Islet of Langerhans (tissue), 1 donor: ENCODE measurements around the gene PCDH11Y.
A peak's percentile ranks its signal among the peaks of the same experiment; 100 is the strongest.
"Not testable (repeated sequence)": the region's sequence is repeated elsewhere in the genome, so short reads cannot be mapped to it uniquely, and the experiment has no call there.

ENCODE experiments used
- FAIRE-seq: peaks from one replicate; lab custom pipeline; 2011; peaks lifted over from hg19 to GRCh38; lab: Jason Lieb, UNC

The PCDH11Y gene

DNA sequence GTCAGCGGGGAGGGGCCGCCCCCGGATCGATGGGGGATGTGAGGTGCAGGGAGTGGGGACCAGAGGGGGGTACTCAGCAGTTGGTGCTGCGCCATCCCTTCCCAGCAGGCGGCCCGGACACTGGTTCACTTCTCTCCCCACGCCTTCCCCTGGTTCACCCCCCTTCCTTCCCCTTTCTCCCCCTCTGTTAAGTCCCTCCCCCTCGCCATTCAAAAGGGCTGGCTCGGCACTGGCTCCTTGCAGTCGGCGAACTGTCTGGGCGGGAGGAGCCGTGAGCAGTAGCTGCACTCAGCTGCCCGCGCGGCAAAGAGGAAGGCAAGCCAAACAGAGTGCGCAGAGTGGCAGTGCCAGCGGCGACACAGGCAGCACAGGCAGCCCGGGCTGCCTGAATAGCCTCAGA lies at the start of gene PCDH11Y:
PCDH11Y (plus strand) TSS at position 240 of the 400 bp plus-strand sequence. CDS start 56,804 bp downstream, outside the sequence.
- not testable (repeated sequence) for FAIRE-seq

- not testable (repeated sequence) for FAIRE-seq
Measured at GRCh38 chrY:4967894-4968293, 32.2 kb upstream of the PCDH11Y start.

- peak; percentile 92 for FAIRE-seq
Measured at GRCh38 chrY:4991743-4992400, 8.2 kb upstream of the PCDH11Y start.

DNA sequence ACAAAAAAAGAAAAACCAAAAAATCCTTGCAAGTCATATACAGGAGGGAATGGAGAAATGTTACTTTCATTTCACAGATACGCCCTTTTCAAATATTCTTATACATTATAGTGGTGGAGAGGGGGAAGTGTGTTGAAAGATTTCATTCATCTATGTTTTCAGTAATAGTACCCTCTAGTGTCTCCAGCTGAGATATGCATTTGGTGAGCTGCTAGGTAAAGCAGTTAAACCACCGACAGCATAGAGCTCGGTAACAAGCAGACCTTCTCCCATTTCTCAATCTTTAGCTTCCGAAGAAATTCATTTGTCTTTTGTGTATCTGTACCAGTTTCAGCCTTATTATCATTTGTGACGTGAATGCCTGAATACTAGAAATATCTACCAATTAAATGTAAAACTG lies 5.2 kb upstream of the PCDH11Y start:
- not testable (repeated sequence) for FAIRE-seq

- FAIRE-seq: not testable (repeated sequence)
Measured at GRCh38 chrY:5002476-5003184, 2.5 kb downstream of the PCDH11Y start.

DNA sequence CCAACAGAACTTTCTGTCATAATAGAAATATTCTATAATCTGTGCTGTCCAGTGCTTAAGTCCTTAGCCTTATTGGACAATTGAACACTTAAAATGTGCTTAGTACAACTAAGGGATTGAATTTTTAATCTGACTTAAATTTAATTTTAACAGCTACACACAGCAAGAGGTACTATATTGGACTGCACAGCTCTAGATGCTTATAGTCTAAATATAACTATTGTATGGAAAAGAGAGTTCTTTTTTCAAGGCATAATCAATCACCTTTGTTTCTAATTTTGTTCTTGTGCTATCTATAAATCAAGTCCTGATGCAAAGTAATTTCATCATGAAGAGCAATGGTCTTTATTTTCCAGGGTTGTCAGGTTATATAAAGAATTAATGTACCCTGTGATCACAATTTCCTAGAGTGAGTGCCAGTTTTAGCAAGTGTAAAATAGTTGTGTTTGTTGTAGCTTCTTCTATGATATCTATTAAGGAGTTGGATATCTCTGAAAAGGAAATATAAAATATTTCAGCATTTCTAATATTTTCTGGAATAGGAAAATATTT lies 39.0 kb downstream of the PCDH11Y start:
- FAIRE-seq: not testable (repeated sequence)

GRCh38 chrY:5083017-5083416 lies 82.9 kb downstream of the PCDH11Y start:
- not testable (repeated sequence) for FAIRE-seq

DNA sequence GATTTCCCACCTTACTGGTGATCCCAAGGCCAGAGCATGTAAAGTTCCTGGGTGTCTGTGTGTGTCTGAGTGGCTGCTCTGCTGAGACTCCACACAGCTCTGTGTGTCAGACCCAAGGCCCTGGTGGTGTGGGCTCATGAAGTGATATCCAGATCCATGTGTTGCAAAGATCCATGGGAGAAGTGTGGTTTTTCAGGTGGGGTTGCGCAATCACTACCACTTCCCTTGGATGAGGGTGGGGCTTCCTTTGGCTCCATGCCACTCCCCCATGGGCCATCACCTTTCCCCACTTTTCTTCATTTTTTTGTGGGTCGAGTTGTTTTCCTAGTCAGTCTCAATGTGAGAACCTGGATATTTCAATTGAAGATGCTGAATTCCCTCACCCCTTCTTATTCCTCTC lies 182.9 kb downstream of the PCDH11Y start:
- not testable (repeated sequence) for FAIRE-seq

- not testable (repeated sequence) for FAIRE-seq
Measured at GRCh38 chrY:5215116-5215515, 215.0 kb downstream of the PCDH11Y start.

DNA sequence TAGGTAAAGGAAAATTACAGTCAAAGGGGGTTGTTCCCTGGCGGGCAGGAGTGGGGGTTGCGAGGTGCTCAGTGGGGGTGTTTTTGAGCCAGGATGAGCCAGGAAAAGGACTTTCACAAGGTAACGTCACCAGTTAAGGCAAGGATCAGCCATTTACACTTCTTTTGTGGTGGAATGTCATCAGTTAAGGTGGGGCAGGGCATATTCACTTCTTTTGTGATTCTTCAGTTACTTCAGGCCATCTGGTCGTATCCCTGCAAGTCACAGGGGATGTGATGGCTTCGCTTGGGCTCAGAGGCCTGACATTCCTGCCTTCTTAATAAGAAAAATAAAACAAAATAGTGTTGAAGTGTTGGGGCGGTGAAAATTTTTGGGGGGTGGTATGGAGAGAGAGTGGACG lies 324.8 kb downstream of the PCDH11Y start:
- FAIRE-seq: not testable (repeated sequence)

DNA sequence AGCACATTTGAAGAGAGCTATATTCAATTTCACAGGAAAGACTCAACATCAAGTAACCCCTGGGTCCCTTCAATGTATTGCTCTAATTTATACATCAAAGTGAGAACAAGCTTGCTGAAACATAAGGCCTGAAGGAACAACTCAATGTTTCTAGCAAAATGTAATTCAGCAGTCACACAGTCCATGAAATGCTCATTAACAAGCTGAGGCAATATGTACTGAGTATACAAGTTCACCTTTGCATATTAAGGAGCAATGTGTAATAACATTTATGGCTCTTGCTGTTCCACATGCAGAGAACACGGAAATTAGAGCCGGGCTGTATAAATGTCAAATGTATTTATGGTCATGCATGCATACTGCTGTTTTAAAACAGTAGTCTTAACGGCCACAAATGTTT lies 342.1 kb downstream of the PCDH11Y start:
- not testable (repeated sequence) for FAIRE-seq

- FAIRE-seq: peak; percentile 43
Measured at GRCh38 chrY:5543705-5544104, 543.6 kb downstream of the PCDH11Y start.

GRCh38 chrY:5638589-5638988 lies 638.5 kb downstream of the PCDH11Y start:
- not testable (repeated sequence) for FAIRE-seq

- FAIRE-seq: not testable (repeated sequence)
Measured at GRCh38 chrY:5679265-5679664, 679.2 kb downstream of the PCDH11Y start.

GRCh38 chrY:5708727-5709126 lies 708.6 kb downstream of the PCDH11Y start:
- not testable (repeated sequence) for FAIRE-seq

- not testable (repeated sequence) for FAIRE-seq
Measured at GRCh38 chrY:5709788-5710381, 709.8 kb downstream of the PCDH11Y start.

DNA sequence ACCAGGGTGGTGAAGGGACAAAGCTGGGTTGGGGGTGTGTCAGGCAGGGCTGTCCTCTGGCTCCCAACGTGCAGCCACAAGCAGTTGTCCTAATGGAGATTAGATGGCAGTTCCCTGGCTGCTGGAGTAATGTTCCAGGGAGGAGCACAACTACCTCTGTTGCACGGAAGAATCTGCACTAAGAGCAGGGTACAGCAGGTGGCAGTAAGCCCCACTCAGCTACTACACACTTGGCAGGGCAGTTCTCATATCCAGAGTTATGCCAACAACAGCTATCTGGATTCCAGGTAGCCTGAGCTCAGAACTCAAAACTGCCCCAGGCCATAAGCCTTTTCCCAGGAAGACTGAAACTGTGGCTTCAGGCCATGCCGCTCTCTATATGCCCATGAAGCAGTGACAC lies 761.3 kb downstream of the PCDH11Y start:
- not testable (repeated sequence) for FAIRE-seq

DNA sequence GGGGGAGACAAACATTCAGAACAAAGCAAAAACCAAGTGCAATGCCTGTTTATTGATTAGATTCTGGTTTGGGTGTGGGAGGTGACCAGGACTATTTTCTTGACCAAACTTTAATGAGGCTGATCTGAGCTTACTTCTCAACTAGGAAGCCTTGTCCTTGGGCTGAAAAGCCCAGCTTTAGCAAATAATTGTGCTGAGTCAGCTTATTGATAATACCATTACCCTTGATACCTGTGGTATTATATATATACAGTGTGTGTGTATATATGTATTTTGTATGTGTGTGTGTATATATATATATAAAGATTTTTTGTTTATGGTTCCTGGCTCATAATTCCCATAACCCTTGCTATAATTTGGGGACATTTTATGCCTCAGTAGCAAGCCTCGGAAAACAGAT lies 776.4 kb downstream of the PCDH11Y start:
- FAIRE-seq: not testable (repeated sequence)
